ENCODE data around the gene CFAP61. TPM values are rescaled to one million over a fixed set of nuclear protein-coding genes. Genes with fewer than 3 reads are reported as not detected.

The CFAP61 gene
- total RNA-seq, 1 experiment from 2014 or later: 0.32 TPM

DNA sequence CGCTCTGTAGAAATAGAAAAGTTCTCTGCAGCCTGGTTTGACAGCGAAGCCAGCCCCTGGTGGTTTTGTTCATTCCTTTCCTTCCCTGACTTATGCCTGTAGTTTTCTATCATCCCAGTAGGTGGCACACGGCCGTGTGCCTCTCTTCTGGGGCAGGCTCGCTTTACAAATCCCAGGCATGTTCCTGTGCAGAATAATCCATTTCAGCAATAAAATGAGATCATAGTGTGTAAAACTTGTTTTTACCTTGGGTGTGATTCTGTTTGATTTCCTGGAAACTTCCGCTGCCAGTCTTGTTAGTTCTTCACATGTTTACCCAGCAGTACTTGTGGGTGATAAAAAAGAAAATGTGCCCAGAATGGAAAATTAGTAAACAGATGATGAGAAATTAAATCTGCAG is 308.1 kb downstream of the CFAP61 start:
- DNase-seq (ENCODE audit: extremely low read depth, low read depth): peak; percentile 49

DNA sequence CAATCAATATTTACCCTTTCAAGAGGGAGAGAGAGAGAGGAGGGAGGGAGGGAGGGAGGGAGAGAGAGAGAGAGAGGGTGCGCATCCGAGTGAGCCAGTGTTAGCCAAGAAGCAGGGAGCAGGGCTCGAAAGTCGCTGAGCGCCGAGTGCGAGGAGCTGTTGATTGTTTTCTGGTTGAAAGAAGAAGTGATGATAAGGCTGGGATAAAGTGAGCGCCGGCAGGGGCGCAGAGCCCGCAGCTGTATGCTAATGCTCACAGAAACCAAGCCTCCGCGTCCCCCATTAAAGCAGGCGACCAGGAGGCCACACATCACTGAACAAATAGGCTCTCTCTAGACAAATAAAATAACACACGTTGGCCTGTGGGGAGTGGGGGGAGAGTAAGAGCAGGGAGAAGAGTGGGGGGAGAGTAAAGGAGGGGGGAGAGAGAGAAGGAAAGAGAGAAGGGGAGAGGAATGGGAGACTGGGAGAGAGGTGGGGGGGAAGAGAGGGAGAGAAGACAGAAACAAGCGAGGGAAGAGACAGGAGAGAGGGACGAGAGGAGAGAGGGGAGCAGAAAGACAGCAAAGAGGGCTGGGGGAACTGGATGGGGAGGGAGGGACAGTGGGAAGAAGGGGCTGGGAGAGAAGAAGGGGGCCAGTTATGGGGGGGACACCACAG is 310.6 kb downstream of the CFAP61 start:
- DNase-seq (ENCODE audit: extremely low read depth, low read depth): no peak

DNA sequence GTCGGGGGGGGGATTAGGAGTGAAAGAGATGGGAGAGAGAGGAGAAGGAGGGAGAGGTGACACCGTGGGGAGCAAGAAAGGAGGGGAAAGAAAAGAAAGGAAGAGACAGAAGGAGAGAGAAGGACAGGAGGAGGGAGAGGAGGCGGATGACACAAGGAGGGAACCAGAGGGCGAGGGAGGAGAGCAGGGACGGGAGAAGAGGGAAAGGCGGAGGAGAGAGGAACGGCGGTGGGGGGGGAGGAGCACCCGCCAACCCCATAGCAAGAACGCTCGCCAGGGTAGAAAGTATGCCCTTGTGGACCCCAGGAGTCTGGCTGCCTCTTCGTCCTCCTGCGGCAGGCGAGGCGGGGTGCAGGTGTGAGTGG is 311.1 kb downstream of the CFAP61 start:
- DNase-seq (ENCODE audit: extremely low read depth, low read depth): no peak

- no peak for DNase-seq (ENCODE audit: extremely low read depth, low read depth)
These were observed 311.7 kb downstream of the CFAP61 start for GRCh38 chr20:20363799-20364592.

DNA sequence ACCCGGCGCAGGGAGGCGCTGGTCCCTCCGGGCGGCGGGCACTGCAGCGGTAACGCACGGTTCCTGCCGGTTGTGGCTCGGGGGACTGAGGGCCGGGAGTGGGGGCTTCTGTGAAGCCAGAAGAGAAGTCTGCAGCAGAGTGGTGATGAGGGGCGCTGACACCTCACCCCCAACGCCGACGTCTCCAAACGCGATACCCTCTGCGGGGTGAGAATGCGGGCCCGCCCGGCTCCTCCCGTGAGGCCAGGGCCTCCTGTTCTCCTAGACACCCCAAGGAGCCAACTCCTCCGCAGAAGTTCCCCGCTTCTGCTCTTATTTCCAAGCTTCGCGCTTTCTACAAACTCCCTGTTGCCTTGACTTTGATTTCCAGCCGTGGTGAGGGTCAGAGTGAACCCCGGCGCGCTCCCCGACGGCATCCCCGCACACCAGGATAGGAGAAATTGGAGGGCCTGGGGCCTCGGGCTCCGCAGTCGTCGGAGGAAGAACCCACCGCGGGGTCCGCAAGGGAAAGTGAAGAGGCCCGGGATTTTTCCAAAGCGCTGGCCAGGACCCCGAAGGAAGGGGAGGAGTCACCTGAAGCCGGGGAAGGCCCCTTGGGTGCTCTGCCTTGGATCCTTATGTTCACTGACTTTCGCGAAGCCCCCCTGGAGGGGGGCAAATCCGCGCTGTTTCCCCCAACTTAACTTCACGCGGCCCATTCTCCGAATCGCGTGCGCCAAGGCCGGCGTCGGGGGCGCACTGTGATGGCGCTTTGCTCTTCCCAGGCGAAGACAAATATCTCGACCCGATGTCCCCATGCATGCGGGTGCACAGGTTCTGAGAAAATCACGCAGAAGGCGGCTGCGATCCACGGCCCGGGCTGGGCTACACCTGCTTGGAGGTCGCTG is 312.5 kb downstream of the CFAP61 start:
- DNase-seq (ENCODE audit: extremely low read depth, low read depth): no peak

DNA sequence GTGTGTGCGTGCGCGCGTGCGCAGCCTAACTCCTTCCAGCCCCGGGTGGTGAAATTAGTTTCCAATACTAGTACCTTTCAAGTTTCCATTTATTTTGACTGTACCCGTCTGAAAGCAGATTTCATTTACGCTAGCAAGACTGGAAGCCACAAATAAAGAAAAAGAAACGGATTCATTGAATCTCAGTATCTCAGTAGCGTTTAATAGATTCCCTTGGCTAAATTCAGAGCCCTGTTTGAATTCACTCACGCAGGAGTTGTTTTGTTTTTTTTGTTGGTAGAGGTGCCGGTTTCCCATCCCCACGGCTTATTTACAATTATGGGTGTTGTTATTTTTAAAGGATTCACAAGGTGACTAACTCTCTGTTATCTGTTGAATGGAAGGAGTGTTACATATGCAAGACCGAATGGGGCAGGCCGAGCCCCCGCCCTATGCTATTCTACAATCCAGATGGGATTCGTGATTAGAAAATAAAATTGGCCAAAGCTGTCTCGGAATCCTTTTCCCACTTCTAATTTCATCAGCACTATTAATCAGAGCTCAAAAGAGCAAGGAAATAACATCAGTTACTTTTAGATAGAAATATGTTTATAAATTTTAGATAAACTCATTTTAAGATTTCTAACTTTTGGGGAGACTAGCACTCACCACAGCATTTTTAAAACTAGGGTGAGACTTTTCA is 313.3 kb downstream of the CFAP61 start:
- no peak for DNase-seq (ENCODE audit: extremely low read depth, low read depth)

DNA sequence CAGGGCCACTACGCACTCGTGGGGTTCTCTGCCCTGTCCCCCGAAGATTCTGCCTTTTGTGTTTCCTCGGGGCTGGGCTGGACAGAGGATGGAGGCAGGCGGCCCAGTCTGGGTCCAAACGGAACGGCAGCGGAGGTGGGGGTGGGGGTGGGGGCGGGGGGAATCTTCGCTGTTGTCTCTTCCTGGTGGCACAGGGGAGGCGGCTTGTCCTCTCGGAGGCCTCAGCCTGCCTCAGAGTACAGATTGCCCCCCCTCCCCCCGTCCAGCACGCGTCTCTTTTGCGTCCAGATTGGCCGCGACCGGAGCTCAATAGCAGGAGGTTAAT is 314.2 kb downstream of the CFAP61 start:
- no peak for DNase-seq (ENCODE audit: extremely low read depth, low read depth)

- DNase-seq (ENCODE audit: extremely low read depth, low read depth): no peak
These were observed 314.7 kb downstream of the CFAP61 start for GRCh38 chr20:20366876-20367574.

- no peak for DNase-seq (ENCODE audit: extremely low read depth, low read depth)
These were observed 315.5 kb downstream of the CFAP61 start, which contains the start of gene INSM1 for GRCh38 chr20:20367575-20368417. INSM1 (plus strand) TSS chr20:20368104; CDS start chr20:20368268, 164 bp downstream.

DNA sequence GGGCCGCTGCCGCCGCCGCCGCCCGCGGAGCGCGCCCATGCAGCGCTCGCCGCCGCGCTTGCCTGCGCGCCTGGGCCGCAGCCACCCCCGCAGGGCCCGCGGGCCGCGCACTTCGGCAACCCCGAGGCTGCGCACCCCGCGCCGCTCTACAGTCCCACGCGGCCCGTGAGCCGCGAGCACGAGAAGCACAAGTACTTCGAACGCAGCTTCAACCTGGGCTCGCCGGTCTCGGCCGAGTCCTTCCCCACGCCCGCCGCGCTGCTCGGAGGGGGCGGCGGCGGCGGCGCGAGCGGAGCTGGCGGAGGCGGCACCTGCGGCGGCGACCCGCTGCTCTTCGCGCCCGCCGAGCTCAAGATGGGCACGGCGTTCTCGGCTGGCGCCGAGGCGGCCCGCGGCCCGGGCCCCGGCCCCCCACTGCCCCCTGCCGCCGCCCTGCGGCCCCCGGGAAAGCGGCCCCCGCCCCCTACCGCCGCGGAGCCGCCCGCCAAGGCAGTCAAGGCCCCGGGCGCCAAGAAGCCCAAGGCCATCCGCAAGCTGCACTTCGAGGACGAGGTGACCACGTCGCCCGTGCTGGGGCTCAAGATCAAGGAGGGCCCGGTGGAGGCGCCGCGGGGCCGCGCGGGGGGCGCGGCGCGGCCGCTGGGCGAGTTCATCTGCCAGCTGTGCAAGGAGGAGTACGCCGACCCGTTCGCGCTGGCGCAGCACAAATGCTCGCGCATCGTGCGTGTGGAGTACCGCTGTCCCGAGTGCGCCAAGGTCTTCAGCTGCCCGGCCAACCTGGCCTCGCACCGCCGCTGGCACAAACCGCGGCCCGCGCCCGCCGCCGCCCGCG is 316.3 kb downstream of the CFAP61 start:
- no peak for DNase-seq (ENCODE audit: extremely low read depth, low read depth)

DNA sequence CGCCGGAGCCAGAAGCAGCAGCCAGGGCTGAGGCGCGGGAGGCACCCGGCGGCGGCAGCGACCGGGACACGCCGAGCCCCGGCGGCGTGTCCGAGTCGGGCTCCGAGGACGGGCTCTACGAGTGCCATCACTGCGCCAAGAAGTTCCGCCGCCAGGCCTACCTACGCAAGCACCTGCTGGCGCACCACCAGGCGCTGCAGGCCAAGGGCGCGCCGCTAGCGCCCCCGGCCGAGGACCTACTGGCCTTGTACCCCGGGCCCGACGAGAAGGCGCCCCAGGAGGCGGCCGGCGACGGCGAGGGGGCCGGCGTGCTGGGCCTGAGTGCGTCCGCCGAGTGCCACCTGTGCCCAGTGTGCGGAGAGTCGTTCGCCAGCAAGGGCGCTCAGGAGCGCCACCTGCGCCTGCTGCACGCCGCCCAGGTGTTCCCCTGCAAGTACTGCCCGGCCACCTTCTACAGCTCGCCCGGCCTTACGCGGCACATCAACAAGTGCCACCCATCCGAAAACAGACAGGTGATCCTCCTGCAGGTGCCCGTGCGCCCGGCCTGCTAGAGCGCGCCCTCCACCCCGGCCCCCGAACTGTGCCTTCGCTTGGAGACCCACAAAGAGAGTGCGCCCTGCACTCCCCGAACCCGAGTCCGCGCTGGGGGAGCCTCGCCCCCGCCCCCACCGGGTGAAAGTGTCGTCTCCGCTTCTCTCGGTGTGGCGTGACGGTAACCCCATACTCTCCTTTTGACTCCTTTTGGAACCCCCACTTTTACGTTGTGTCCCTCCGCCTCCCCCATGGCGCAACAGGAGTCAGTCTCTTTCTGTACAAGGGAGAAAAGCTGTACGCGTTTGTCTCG is 317.1 kb downstream of the CFAP61 start:
- no peak for DNase-seq (ENCODE audit: extremely low read depth, low read depth)

DNA sequence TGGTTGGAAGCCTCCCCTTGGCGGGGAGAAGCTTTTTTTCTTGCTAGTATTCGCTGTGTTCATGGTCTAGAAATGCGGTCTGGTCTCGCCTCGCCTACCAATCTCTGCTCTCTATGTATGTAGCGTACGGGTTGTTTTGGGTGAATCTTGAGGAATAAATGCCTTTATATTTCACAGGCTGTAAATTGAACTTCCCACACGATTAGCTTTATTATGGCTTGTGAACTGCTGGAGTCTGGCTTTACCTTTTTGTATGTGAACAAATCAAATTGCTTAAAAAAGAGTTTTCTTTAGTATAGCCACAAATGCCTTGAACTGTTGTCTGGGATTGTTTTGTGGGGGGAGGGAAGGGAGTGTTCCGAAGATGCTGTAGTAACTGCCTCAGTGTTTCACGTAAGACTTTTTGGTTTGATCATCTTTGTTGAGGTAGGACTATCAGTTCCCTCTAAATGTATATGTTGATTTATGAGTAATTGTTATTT is 317.8 kb downstream of the CFAP61 start:
- no peak for DNase-seq (ENCODE audit: extremely low read depth, low read depth)

DNA sequence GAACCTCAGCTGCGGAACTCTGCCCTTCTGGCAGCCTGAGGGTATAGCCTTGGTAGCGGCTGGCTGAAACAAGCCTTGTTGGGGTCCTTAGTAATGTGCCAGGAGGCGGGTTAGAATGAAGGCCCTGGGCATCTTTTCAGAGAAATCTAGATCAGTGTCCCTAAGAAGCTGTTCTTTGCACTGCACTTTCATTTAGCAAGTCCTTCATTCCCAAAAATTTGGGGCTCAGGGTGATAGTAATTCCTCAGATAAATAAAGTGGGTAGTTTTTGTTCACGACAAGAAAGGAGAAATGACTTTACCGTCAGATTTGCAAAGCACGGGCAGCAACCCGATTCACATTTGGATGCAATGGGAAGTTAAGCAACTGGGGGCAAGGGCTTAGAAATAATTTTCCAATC is 318.8 kb downstream of the CFAP61 start:
- DNase-seq (ENCODE audit: extremely low read depth, low read depth): no peak

GRCh38 chr20:20371681-20372080 is 319.3 kb downstream of the CFAP61 start:
- DNase-seq (ENCODE audit: extremely low read depth, low read depth): no peak

GRCh38 chr20:20373091-20373571 is 320.8 kb downstream of the CFAP61 start:
- DNase-seq (ENCODE audit: extremely low read depth, low read depth): no peak

DNA sequence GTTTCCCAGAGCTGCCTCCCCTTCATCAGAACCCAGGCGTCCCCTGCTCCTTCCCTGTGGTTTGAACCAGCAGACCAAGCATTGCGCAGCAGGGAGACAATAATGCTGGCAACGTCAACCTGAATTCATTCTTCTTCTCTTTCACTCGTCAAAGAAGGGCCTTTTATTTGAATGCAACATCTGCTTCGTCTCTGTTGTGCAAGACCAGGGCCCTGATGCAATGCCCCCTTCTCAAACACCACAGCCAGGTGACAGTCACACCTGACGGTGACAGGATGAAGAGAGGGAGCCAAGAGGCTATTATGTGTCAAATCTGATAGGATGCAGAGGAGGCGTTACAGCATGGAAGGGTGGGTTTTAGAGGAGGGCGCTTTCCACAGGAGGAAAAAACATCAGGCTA is 323.5 kb downstream of the CFAP61 start:
- no peak for DNase-seq (ENCODE audit: extremely low read depth, low read depth)

GRCh38 chr20:20386192-20386591 is 333.9 kb downstream of the CFAP61 start:
- DNase-seq (ENCODE audit: extremely low read depth, low read depth): no peak

All from NCI-H460 (cell line).